Left ventricle myocardium inferior (tissue), 1 donor: Measurements from ENCODE around the gene NDC1. TPM values are rescaled to one million over a fixed set of nuclear protein-coding genes. Genes with fewer than 3 reads are reported as not detected.

Experiments used
- DNase-seq: peaks from one replicate; pipeline ENCODE4 v3.0.0-alpha.2; 2020
- H3K27ac ChIP-seq: fragments of 200-600 bp; replicated peaks from 2 replicates; pipeline ENCODE4 v1.8.0; 2021
- H3K27me3 ChIP-seq: fragments of 200-600 bp; 2 replicates; pipeline ENCODE4 v1.8.0; 2021; ENCODE audit warnings: low read depth
- H3K36me3 ChIP-seq: fragments of 200-600 bp; 2 replicates; pipeline ENCODE4 v1.8.0; 2021
- H3K4me1 ChIP-seq: fragments of 200-600 bp; 2 replicates; pipeline ENCODE4 v1.8.0; 2021
- H3K4me3 ChIP-seq: fragments of 200-600 bp; 2 replicates; pipeline ENCODE4 v1.8.0; 2021; ENCODE audit warnings: mild to moderate bottlenecking, moderate library complexity
- H3K9me3 ChIP-seq: fragments of 200-600 bp; replicated peaks from 2 replicates; pipeline ENCODE4 v1.8.0; 2021
- intact Hi-C: fragments of 100-400 bp; cut with micrococcal nuclease; formaldehyde crosslinking; loops from one replicate; pipeline ENCODE4 v1.11.0; 2022
- total RNA-seq: library from RNA; stranded (reverse); fragmentation: NEBNext Ultra II Directional; extraction: Animal tissue kit (Norgen Biotek cat#: 25700); gene quantifications from one replicate; pipeline ENCODE4 v1.2.1, GENCODE V29; 2021
- TF ChIP-seq, protein P1 (sequence below): fragments of 200-600 bp; IDR thresholded peaks from 2 replicates; pipeline ENCODE4 v1.8.0; 2021; ENCODE audit warnings: antibody characterized with exemption, mild to moderate bottlenecking, borderline replicate concordance
- donor health status: DM: no; HTN: yes; CAD: no; lungs with severe emphysema.

The NDC1 gene
- total RNA-seq, 1 donor from 2014 or later = 5.7 TPM

DNA sequence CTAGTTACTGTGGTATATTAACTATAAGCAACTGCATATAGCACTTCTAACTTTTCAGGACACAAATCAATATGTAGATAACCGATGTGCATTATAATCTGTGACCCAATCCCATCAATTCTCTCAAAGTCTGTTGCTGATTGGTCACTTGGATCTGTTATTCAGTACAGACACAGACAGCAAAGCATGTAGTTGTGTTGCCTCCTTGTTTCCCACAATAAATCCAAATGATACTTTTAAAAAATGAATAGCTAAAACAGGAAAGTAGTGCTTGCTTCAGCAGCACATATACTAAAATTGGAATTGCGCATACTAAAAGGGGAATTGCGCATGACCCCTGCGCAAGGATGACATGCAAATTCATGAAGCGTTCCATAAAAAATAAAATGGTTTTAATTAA, 28.1 kb downstream of the NDC1 start:
- intact Hi-C loops = no loop called here
- DNase-seq = no peak

DNA sequence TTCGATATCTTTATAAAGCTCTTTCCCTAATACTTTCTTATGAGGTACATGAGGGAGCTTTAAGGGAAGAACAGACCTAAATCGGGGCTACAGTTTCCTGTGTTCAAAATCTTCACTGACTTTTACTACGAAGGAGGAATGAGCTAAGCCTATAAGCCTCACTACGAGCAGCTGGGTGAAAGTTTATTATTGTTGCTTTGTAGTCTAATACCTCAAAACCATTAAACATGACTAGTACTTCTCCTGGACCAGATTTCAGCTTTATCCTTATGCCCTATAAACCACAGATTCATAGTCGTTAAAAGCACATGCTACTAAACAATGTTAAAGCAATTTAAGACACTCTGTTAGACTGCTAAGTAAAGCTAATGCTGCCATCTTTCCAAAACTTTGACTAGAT, 30.2 kb downstream of the NDC1 start:
- TF ChIP-seq, protein P1, sequence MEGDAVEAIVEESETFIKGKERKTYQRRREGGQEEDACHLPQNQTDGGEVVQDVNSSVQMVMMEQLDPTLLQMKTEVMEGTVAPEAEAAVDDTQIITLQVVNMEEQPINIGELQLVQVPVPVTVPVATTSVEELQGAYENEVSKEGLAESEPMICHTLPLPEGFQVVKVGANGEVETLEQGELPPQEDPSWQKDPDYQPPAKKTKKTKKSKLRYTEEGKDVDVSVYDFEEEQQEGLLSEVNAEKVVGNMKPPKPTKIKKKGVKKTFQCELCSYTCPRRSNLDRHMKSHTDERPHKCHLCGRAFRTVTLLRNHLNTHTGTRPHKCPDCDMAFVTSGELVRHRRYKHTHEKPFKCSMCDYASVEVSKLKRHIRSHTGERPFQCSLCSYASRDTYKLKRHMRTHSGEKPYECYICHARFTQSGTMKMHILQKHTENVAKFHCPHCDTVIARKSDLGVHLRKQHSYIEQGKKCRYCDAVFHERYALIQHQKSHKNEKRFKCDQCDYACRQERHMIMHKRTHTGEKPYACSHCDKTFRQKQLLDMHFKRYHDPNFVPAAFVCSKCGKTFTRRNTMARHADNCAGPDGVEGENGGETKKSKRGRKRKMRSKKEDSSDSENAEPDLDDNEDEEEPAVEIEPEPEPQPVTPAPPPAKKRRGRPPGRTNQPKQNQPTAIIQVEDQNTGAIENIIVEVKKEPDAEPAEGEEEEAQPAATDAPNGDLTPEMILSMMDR = no peak
- intact Hi-C loops = no loop called here
- Histone ChIP-seq H3K9me3 (no peaks in the 10 kb centered on the region), H3K4me3 (no peak overlapping the region), H3K27me3 (no peaks in the 10 kb centered on the region), H3K4me1 (no peaks in the 10 kb centered on the region), H3K36me3 (peaks cover 44% of the 10 kb centered on the region), H3K27ac (no peak overlapping the region)
- no peak for DNase-seq

More for the DNA sequence above, 28.1 kb downstream of the NDC1 start:
- H3K4me1 ChIP-seq = no peaks in the 10 kb centered on the region
- TF ChIP-seq, protein P1 = no peak
- H3K27ac ChIP-seq = no peak overlapping the region
- no peak overlapping the region for H3K4me3 ChIP-seq
- H3K9me3 ChIP-seq = no peaks in the 10 kb centered on the region
- peaks cover 36% of the 10 kb centered on the region for H3K36me3 ChIP-seq
- H3K27me3 ChIP-seq = no peaks in the 10 kb centered on the region

DNA sequence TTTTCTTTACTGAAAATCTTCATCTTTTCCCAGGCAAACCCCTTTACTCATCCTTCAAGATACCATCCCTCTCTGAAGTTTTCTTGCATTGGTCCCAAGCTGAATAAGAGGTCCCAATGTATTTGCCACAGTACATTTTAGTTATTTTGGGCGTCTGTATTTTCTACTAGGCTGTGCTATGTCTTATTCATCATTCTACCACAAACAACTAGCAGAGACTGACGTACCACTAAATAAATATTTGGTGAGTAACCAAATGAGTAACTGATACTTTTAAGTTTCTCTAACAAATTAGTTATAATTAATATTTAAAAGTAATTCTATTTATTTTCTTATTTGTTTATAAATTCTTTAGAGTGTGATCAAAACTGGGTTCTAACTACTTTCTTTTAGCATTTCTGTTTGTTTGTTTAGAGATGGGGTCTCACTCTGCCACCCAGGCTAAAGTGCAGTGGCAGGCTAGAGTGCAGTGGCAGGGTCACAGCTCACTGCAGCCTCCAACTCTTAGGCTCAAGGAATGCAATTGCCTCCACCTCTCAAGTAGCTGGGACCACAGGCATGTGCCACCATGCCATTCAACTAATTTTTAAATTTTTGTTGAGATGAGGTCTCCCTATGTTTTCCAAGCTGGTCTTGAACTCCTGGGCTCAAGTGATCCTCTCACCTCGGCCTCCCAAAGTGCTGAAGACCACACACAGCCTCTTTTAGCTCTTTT, 33.1 kb downstream of the NDC1 start:
- H3K27ac ChIP-seq = no peak overlapping the region
- H3K9me3 ChIP-seq = no peaks in the 10 kb centered on the region
- peaks cover 65% of the 10 kb centered on the region for H3K36me3 ChIP-seq
- DNase-seq = no peak
- H3K4me1 ChIP-seq = no peaks in the 10 kb centered on the region
- no peak overlapping the region for H3K4me3 ChIP-seq
- H3K27me3 ChIP-seq = no peaks in the 10 kb centered on the region
- intact Hi-C loops = no loop called here
- TF ChIP-seq, protein P1 = no peak

GRCh38 chr1:53804181-53804580, 33.9 kb downstream of the NDC1 start:
- H3K27ac ChIP-seq = no peak overlapping the region
- H3K4me1 ChIP-seq = no peaks in the 10 kb centered on the region
- H3K4me3 ChIP-seq = no peak overlapping the region
- no peaks in the 10 kb centered on the region for H3K9me3 ChIP-seq
- H3K27me3 ChIP-seq = no peaks in the 10 kb centered on the region
- TF ChIP-seq, protein P1 = no peak
- DNase-seq = no peak
- peaks cover 64% of the 10 kb centered on the region for H3K36me3 ChIP-seq
- intact Hi-C loops = no loop called here

GRCh38 chr1:53800621-53801020, 37.5 kb downstream of the NDC1 start:
- Histone ChIP-seq H3K27ac (no peak overlapping the region), H3K4me1 (no peaks in the 10 kb centered on the region), H3K36me3 (peaks cover 67% of the 10 kb centered on the region), H3K9me3 (no peaks in the 10 kb centered on the region), H3K27me3 (no peaks in the 10 kb centered on the region), H3K4me3 (no peak overlapping the region)
- no peak for DNase-seq
- intact Hi-C loops = no loop called here
- TF ChIP-seq, protein P1 = no peak
